Measurements from ENCODE around the gene ABCA2.

Gene ABCA2

DNA sequence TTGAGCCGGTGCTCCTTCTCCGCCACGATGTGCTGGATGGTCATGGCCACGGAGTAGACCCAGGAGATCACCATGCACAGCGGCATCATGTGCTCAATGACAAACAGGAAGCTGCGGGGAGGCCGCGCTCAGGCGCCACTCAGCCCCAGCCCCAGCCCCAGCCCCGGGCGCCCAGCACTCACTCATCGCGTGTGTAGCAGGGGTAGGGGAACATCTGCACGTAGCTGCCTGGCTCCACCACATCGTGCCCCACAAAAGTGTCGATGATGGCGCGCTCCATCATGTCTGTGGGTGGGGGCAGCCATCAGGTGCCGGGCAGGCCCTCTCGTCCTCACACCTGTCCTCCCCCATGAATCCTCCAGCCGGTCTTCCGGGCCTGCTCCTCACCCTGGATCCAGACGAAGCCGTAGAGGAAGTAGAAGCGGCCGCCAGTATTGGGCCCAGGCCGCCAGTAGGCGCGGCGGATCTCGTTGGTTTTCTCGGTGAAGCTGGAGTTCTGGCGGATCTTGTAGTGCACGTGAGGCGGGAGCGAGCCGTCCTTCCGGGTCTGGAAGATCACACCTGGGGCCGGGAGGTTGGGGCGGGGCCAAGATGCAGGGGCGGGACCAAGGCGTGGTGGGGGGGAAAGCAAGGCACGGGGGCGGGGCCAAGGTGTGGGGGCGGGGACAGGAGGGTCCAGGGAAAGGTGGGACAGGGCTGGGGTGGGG is 10.1 kb downstream of the ABCA2 start:
- no peak for DNase-seq (ENCODE audit: extremely low spot score)
- ChIA-PET CTCF (interaction anchor here (2.3 to 5.1 kb wide), 2 partner anchors 11 to 29 kb away, joined by 6 to 39 read pairs; partner anchors contain the start of genes ABCA2 and NPDC1), POLR2A (no interaction called here)
- TF ChIP-seq, protein P1, sequence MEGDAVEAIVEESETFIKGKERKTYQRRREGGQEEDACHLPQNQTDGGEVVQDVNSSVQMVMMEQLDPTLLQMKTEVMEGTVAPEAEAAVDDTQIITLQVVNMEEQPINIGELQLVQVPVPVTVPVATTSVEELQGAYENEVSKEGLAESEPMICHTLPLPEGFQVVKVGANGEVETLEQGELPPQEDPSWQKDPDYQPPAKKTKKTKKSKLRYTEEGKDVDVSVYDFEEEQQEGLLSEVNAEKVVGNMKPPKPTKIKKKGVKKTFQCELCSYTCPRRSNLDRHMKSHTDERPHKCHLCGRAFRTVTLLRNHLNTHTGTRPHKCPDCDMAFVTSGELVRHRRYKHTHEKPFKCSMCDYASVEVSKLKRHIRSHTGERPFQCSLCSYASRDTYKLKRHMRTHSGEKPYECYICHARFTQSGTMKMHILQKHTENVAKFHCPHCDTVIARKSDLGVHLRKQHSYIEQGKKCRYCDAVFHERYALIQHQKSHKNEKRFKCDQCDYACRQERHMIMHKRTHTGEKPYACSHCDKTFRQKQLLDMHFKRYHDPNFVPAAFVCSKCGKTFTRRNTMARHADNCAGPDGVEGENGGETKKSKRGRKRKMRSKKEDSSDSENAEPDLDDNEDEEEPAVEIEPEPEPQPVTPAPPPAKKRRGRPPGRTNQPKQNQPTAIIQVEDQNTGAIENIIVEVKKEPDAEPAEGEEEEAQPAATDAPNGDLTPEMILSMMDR (IDR thresholded peaks at IDR 0.05; ENCODE audit: control extremely low read depth, extremely low read depth, low read depth, missing control alignments) = no peak

DNA sequence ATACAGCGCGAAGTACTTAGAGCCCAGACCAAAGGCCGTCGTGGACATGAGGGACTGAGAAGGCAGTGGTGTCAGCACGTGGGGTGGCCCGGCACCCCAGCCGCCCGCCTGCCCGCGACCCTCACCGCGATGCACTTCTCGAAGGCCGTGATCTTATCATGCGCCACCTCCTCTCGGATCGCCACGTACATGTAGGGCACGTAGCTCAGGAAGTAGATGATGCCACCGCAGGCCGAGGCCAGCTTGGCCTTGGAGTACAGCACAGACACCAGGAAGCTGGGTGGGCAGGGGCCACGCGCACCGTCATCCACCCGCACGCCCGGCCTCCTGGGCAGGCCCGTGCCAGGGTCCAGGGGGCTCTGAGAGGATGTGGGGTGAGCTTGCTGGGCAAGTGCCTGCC is 11.0 kb downstream of the ABCA2 start:
- POLR2A ChIA-PET = no interaction called here
- no peak for DNase-seq (ENCODE audit: extremely low spot score)
- CTCF ChIA-PET = interaction anchor here (5.1 kb wide), 1 partner anchor 12 kb away, joined by 39 read pairs; the partner anchor contains the start of gene ABCA2
- TF ChIP-seq, protein P1 (IDR thresholded peaks at IDR 0.05; ENCODE audit: control extremely low read depth, extremely low read depth, low read depth, missing control alignments) = no peak

DNA sequence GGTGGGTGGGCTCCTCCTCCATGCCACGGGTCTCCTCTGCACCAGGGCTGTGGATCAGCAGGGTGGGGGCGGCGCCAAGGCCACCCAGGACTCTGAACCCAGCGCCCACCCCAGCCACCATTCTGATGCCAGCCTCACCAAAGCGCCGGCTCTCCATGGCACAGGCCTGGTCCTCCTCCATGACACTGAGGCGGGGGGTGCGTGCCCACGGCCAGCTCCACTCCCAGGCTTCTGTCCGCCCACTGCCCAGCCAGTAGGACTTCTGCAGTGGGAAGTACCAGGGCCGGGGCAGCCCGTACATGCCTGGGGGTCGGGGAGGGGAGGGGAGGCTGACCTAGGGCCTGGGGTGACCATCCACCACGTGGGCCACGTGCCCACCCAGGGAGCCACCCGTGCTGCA is 11.6 kb downstream of the ABCA2 start:
- TF ChIP-seq, protein P1 (IDR thresholded peaks at IDR 0.05; ENCODE audit: control extremely low read depth, extremely low read depth, low read depth, missing control alignments) = no peak
- ChIA-PET CTCF (interaction anchor here (1.5 kb wide), 1 partner anchor 13 kb away, joined by 7 read pairs; the partner anchor contains the start of gene ABCA2), POLR2A (no interaction called here)
- DNase-seq (ENCODE audit: extremely low spot score) = no peak

DNA sequence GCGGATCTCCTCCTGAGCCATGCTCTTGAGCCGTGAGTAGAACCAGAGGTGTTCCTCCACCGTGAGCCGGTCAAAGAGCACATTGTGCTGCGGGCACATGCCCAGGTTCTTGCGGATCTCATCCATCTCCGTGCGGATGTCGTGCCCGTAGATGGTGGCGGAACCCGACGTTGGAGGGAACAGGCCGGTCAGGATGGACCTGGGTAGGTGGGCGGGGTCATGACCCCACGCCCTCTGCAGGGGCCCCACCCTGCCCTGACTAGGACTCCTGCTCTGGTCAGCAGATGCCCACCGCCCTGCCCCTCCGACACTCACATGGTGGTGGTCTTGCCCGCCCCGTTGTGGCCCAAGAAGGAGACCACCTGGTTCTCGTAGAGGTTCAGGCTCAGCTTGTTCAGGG is 12.1 kb downstream of the ABCA2 start:
- DNase-seq (ENCODE audit: extremely low spot score) = no peak
- TF ChIP-seq, protein P1 (IDR thresholded peaks at IDR 0.05; ENCODE audit: control extremely low read depth, extremely low read depth, low read depth, missing control alignments) = no peak
- ChIA-PET CTCF (interaction anchor here (1.3 to 1.5 kb wide), 2 partner anchors 13 to 48 kb away, joined by 3 to 7 read pairs; partner anchors contain the start of gene ABCA2), POLR2A (no interaction called here)

DNA sequence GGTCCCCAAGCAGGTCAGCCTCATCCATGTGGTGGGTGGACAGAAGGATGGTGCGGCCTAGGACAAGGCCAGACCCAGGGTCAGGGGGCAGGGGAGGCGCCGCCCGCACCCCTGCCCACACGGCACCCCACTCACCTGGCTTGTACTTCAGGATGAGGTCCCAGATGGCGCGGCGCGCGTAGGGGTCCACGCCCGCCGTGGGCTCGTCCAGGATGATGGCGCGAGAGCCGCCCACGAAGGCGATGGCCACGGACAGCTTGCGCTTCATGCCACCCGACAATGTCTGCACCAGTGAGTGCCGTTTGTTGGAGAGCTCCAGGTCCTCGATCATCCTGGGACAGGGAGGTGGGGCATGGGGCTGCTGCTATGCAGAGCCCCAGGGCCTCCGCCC is 12.5 kb downstream of the ABCA2 start:
- DNase-seq (ENCODE audit: extremely low spot score) = no peak
- ChIA-PET CTCF (interaction anchor here (1.3 to 1.5 kb wide), 3 partner anchors 14 to 48 kb away, joined by 3 to 7 read pairs (median 3); partner anchors contain the start of gene ABCA2), POLR2A (no interaction called here)
- TF ChIP-seq, protein P1 (IDR thresholded peaks at IDR 0.05; ENCODE audit: control extremely low read depth, extremely low read depth, low read depth, missing control alignments) = no peak

DNA sequence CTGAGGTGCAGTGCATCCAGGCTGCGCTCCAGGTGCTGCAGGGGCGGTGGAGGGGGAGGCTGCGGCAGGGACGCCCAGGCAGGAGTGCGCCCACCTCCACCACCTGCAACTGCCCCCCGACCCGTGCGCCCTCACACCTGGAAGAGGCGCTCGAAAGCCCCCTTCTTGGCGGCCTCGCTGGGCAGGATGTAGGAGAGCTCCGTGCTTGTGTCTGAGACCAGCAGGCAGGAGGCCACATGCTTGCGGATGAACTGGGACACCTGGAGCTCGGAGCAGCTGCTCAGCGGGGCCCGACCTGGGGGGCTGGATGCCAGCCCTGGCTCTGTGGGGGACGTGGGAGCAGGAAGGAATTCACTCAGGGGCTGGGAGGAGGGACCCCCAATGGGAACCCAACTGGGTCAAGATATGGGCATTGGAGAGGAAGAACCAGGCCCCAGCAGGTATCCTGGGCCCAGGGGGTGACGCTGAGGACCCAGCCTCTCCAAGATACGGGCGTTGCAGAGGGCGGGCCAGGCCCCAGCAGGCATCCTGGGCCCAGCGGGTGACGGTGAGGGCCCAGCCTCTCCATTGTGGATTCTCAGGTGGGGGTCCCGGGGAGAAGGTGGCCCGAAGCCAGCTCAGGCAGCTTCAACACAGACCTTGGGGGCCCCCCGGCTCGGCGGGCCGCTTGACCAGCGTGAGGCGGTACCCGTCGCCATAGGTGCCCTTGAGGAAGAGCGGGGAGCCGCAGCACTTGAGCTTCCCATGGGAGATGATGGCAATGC is 13.1 kb downstream of the ABCA2 start:
- CTCF ChIA-PET = interaction anchor here (0.9 to 1.5 kb wide), 4 partner anchors 11 to 49 kb away, joined by 3 to 7 read pairs (median 3); partner anchors contain the start of gene ABCA2
- POLR2A ChIA-PET = no interaction called here

More for the DNA sequence above, 13.1 kb downstream of the ABCA2 start:
- TF ChIP-seq, protein P1 (IDR thresholded peaks at IDR 0.05; ENCODE audit: control extremely low read depth, extremely low read depth, low read depth, missing control alignments) = no peak
- DNase-seq (ENCODE audit: extremely low spot score) = no peak
